Endothelial cell (in vitro differentiated cells): ENCODE measurements around the gene RASL11B. TPM values are rescaled to one million over a fixed set of nuclear protein-coding genes. Genes with fewer than 3 reads are reported as not detected.

Source experiments
- DNase-seq: peaks from one replicate; pipeline ENCODE4 v3.0.0; 2021; ENCODE audit warnings: low spot score
- H3K27ac Mint-ChIP-seq: one replicate; pipeline ENCODE4 v1.8.0; 2021; ENCODE audit warnings: mixed read lengths, inconsistent platforms; ENCODE audit not compliant: unreplicated experiment
- H3K27me3 Mint-ChIP-seq: one replicate; pipeline ENCODE4 v1.8.0; 2021; ENCODE audit warnings: mild to moderate bottlenecking, moderate library complexity, mixed read lengths, inconsistent platforms; ENCODE audit not compliant: unreplicated experiment
- H3K36me3 Mint-ChIP-seq: one replicate; pipeline ENCODE4 v1.8.0; 2021; ENCODE audit warnings: mild to moderate bottlenecking, low read depth, mixed read lengths, inconsistent platforms; ENCODE audit not compliant: unreplicated experiment
- H3K4me1 Mint-ChIP-seq: one replicate; pipeline ENCODE4 v1.8.0; 2021; ENCODE audit warnings: mild to moderate bottlenecking, mixed read lengths, inconsistent platforms; ENCODE audit not compliant: unreplicated experiment
- H3K4me3 Mint-ChIP-seq: one replicate; pipeline ENCODE4 v1.8.0; 2021; ENCODE audit warnings: mild to moderate bottlenecking, mixed read lengths, inconsistent platforms; ENCODE audit not compliant: unreplicated experiment
- H3K9me3 Mint-ChIP-seq: one replicate; pipeline ENCODE4 v1.8.0; 2021; ENCODE audit warnings: mixed read lengths, inconsistent platforms; ENCODE audit not compliant: unreplicated experiment
- long read RNA-seq: library from polyadenylated mRNA; unstranded; transcript quantifications from one replicate; pipeline ENCODE4 v2.0.0, GENCODE V29; 2020; ENCODE audit not compliant: unreplicated experiment
- total RNA-seq: library from RNA; stranded (reverse); fragmentation: NEBNext Ultra II Directional; extraction: Animal tissue kit (Norgen Biotek cat#: 25700); gene quantifications from one replicate; pipeline ENCODE4 v1.2.1, GENCODE V29; 2021; ENCODE audit not compliant: unreplicated experiment
- TF ChIP-seq, protein P1 (sequence below): fragments of 200-600 bp; sonication (generic); IDR thresholded peaks from one replicate; pipeline ENCODE4 v1.5.0; 2021; ENCODE audit warnings: antibody characterized with exemption; ENCODE audit not compliant: unreplicated experiment

The RASL11B gene, protein sequence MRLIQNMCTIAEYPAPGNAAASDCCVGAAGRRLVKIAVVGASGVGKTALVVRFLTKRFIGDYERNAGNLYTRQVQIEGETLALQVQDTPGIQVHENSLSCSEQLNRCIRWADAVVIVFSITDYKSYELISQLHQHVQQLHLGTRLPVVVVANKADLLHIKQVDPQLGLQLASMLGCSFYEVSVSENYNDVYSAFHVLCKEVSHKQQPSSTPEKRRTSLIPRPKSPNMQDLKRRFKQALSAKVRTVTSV
- 0.64 TPM for total RNA-seq
- long read RNA-seq = 0 reads

DNA sequence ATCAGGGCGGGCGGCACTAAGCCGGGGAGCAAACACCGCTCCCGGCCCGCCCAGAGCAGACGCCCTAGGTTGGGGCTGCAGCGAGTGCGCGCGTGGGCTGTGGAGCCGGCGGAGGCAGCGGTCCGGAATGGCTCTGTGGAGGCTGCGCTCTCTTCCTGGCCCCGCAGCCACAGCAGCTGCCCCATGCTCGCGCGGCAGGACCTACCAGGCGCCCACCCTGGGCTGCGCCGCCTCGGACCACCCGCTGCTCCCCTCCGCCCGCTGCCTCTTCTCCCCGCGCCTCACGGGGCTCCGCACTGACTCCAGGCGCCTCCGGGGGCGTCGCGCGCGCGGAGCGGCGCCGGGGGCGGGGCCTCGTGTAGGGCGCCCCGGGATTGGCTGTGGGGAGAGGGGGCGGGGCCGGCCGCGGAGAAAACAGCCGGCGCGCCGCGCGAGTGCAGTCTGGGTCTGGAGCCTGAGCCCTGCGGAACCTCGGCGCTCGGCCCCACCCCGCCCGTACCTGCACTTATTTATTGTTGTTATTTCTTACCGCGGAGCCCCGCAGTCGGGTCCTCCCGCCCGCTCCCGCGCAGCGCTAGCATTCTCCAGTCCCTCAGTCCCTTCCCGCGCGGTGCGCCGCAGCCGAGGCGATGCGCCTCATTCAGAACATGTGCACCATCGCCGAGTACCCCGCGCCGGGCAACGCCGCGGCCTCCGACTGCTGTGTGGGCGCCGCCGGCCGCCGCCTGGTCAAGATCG is at the start of gene RASL11B:
RASL11B (plus strand) TSS at position 439 of the 738 bp plus-strand sequence; CDS start at position 630, 191 bp downstream.
- Mint-ChIP-seq H3K27ac (no peak within 1 kb of the TSS), H3K4me3 (peak within 1 kb of the TSS; percentile 86), H3K36me3 (peaks cover 4% of the 10 kb centered on the region), H3K9me3 (no peaks in the 10 kb centered on the region), H3K27me3 (peaks cover 10% of the 10 kb centered on the region), H3K4me1 (peaks cover 9% of the 10 kb centered on the region)
- TF ChIP-seq, protein P1, sequence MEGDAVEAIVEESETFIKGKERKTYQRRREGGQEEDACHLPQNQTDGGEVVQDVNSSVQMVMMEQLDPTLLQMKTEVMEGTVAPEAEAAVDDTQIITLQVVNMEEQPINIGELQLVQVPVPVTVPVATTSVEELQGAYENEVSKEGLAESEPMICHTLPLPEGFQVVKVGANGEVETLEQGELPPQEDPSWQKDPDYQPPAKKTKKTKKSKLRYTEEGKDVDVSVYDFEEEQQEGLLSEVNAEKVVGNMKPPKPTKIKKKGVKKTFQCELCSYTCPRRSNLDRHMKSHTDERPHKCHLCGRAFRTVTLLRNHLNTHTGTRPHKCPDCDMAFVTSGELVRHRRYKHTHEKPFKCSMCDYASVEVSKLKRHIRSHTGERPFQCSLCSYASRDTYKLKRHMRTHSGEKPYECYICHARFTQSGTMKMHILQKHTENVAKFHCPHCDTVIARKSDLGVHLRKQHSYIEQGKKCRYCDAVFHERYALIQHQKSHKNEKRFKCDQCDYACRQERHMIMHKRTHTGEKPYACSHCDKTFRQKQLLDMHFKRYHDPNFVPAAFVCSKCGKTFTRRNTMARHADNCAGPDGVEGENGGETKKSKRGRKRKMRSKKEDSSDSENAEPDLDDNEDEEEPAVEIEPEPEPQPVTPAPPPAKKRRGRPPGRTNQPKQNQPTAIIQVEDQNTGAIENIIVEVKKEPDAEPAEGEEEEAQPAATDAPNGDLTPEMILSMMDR = no peak
- peak; percentile 84 for DNase-seq

DNA sequence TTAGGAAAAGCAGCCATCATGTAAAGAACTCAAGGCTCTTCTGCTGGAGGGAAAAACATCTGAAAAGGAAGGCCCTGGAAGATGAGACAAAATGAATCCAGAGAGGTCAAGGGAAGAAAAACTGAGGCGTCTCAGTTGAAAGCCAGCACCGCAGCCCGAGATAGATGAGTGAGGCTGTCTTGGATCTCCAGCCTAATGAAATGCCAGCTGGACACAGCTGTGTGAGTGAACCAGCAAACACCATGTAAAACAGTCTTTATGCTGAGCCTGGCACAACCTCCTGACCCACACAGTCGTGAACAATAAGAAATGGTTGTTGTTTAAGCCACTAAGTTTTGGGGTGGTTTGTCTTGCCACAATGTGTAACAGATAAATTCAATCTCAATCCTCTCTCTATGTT is 48.6 kb upstream of the RASL11B start:
- DNase-seq = no peak
- H3K4me1 Mint-ChIP-seq = no peaks in the 10 kb centered on the region
- H3K36me3 Mint-ChIP-seq = no peaks in the 10 kb centered on the region
- TF ChIP-seq, protein P1 = no peak
- H3K27ac Mint-ChIP-seq = no peak overlapping the region
- H3K27me3 Mint-ChIP-seq = peaks cover 1% of the 10 kb centered on the region
- no peak overlapping the region for H3K4me3 Mint-ChIP-seq
- H3K9me3 Mint-ChIP-seq = no peaks in the 10 kb centered on the region

DNA sequence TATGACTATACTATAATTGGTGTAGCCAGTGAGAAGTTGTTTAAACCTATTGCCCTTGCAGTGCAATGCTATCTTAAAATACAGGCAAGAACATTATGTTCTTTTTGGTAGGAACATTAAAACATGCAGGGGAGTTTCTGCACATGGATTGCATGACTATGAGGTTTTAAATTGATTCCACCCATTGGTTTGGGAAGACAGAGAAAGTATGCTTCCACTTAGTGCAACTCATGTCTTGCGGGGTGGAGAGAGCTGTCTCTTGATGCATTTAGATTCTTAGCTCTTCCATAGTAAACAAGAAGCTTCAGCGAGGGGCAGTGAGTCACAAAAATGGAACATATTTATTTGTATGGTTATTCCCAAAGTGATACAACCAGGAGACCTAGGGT is 39.5 kb upstream of the RASL11B start:
- Mint-ChIP-seq H3K9me3 (no peaks in the 10 kb centered on the region), H3K27me3 (no peaks in the 10 kb centered on the region), H3K27ac (no peak overlapping the region), H3K36me3 (no peaks in the 10 kb centered on the region), H3K4me1 (no peaks in the 10 kb centered on the region), H3K4me3 (no peak overlapping the region)
- TF ChIP-seq, protein P1 = no peak
- DNase-seq = no peak

DNA sequence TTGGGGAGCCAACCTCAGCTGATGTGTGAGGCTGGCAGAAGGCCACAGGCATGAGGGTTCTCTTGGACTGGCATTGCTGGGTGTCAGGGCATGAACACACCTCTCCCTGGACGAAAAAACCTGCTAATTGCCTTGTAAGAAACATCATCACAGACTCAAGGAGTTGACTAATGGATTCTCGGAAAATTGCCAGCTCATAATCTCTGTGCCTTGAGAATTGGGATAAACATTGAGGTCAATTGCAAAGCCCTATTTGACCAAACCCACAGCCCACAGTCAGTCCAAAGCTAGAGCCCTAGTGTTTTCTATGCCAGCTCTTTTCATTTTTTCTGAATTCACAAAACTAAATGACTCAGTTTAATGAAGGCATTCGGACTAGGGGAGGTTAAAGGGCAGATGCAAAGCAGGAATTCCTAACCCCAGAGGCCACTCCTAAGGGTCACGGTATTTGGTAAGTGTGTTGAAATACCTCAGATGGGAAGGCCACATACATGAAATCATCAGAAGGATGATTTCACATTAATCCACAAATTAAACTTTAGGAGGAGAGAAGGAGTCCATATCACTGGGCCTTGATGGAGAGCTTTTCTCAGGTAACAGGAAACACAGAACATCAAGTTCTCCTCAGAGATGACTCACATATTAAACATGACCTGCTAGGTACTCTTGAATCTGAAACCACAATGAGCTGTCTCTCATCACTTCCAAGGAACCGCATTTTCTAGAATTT is 39.0 kb upstream of the RASL11B start:
- no peak overlapping the region for H3K27ac Mint-ChIP-seq
- TF ChIP-seq, protein P1 = no peak
- H3K4me1 Mint-ChIP-seq = no peaks in the 10 kb centered on the region
- no peak for DNase-seq
- no peaks in the 10 kb centered on the region for H3K9me3 Mint-ChIP-seq
- no peak overlapping the region for H3K4me3 Mint-ChIP-seq
- H3K27me3 Mint-ChIP-seq = no peaks in the 10 kb centered on the region
- H3K36me3 Mint-ChIP-seq = no peaks in the 10 kb centered on the region
